GM12878 (cell line): ENCODE results near the gene GHDC. TPM values are rescaled to one million over a fixed set of nuclear protein-coding genes. Genes with fewer than 3 reads are reported as not detected.
A peak's percentile ranks its signal among the peaks of the same experiment; 100 is the strongest.

Experiments used
- CBX5 ChIP-seq: sonication (generic); IDR thresholded peaks from 2 replicates; pipeline ENCODE4 v1.6.1; 2016; ENCODE audit warnings: low read depth, moderate library complexity, mild to moderate bottlenecking, inconsistent platforms
- EGR1 ChIP-seq, 2 experiments: IDR thresholded peaks; 1 replicate in 1 of 2; 2 replicates in 1 of 2; pipeline ENCODE4 v1.6.1; 2011 to 2012; ENCODE audit warnings: low read depth in 2 of 2, low read length in 2 of 2, borderline replicate concordance in 1 of 2, mild to moderate bottlenecking in 1 of 2, moderate library complexity in 1 of 2
- HDAC2 ChIP-seq: fragments of 200-600 bp; sonication (generic); IDR thresholded peaks from 2 replicates; pipeline ENCODE4 v1.6.1; 2017
- MEF2A ChIP-seq: IDR thresholded peaks from 2 replicates; pipeline ENCODE4 v1.6.1; 2011; ENCODE audit warnings: low read depth, mild to moderate bottlenecking, low read length, moderate library complexity; ENCODE audit not compliant: insufficient read depth
- NR2C1 ChIP-seq: fragments of 450-650 bp; IDR thresholded peaks from 2 replicates; pipeline ENCODE4 v1.6.1; 2017; ENCODE audit warnings: antibody characterized with exemption, mild to moderate bottlenecking, moderate library complexity
- RAD21 ChIP-seq: IDR thresholded peaks from 2 replicates; pipeline ENCODE4 v1.6.1; 2011; ENCODE audit warnings: mild to moderate bottlenecking, low read depth, low read length, moderate library complexity; ENCODE audit not compliant: insufficient read depth
- RAD51 ChIP-seq: fragments of 450-650 bp; IDR thresholded peaks from 2 replicates; pipeline ENCODE4 v1.6.1; 2016; ENCODE audit warnings: moderate library complexity, mild to moderate bottlenecking, inconsistent platforms
- SP1 ChIP-seq: IDR thresholded peaks from one replicate; pipeline ENCODE4 v1.6.1; 2011; ENCODE audit warnings: low read depth, low read length
- SRF ChIP-seq, 2 experiments: IDR thresholded peaks; 2 replicates each; pipeline ENCODE4 v1.6.1; 2011; ENCODE audit warnings: low read depth in 2 of 2, low read length in 2 of 2, mild to moderate bottlenecking in 1 of 2, moderate library complexity in 1 of 2
- TCF12 ChIP-seq: IDR thresholded peaks from 2 replicates; pipeline ENCODE4 v1.6.1; 2011; ENCODE audit warnings: low read depth, mild to moderate bottlenecking, low read length
- polyA plus RNA-seq, 11 experiments: library from polyadenylated mRNA; depleted of rRNA in 4 of 11; unstranded in 6 of 11; stranded (reverse) in 5 of 11; fragments of >200 nt; fragmentation: Nextera tagmentation in 4 of 11; fragmentation: Illumina TruSeq in 1 of 11; extraction: Ambion mirVana in 4 of 11; extraction: Trizol in 1 of 11; gene quantifications; 1 replicate in 1 of 11; 2 replicates in 10 of 11; pipeline versions ENCODE4 v1.2.1 to v1.2.3, GENCODE V29; 2011 to 2016; ENCODE audit warnings: inconsistent platforms in 2 of 11, missing spikeins in 2 of 11, low read depth in 1 of 11
- total RNA-seq, 4 experiments: library from RNA; depleted of rRNA in 3 of 4; stranded (reverse); fragments of >200 nt in 3 of 4; fragmentation: Illumina TruSeq in 1 of 4; extraction: Trizol in 1 of 4; gene quantifications; 2 replicates each; pipeline versions ENCODE4 v1.2.1 to v1.2.3, GENCODE V29; 2013 to 2021
- TF ChIP-seq, protein P1 (sequence below): fragments of 450-650 bp; IDR thresholded peaks from 2 replicates; pipeline ENCODE4 v1.6.1; 2016; ENCODE audit warnings: mild to moderate bottlenecking
- TF ChIP-seq, protein P2 (sequence below): fragments of 450-650 bp; IDR thresholded peaks from 2 replicates; pipeline ENCODE4 v1.6.1; 2017; ENCODE audit warnings: mild to moderate bottlenecking, low read depth, inconsistent platforms; ENCODE audit not compliant: poor library complexity, severe bottlenecking
- TF ChIP-seq, protein P3 (sequence below): fragments of 450-650 bp; IDR thresholded peaks from 2 replicates; pipeline ENCODE4 v1.6.1; 2017; ENCODE audit warnings: low read depth, mild to moderate bottlenecking, moderate library complexity
- TF ChIP-seq, protein P4 (sequence below): fragments of 450-650 bp; IDR thresholded peaks from 2 replicates; pipeline ENCODE4 v1.6.1; 2017; ENCODE audit warnings: antibody characterized with exemption, mild to moderate bottlenecking, moderate library complexity
- TF ChIP-seq, protein P5 (sequence below): fragments of 450-650 bp; IDR thresholded peaks from 2 replicates; pipeline ENCODE4 v1.6.1; 2016; ENCODE audit warnings: mild to moderate bottlenecking, moderate library complexity, borderline replicate concordance

The GHDC gene
- total and polyA plus RNA-seq, 10 of the 15 experiments (the other 5 are each of a cell fraction or from before 2014, with no cell fraction given): 0.72 to 20.6 (median 12.9) TPM

DNA sequence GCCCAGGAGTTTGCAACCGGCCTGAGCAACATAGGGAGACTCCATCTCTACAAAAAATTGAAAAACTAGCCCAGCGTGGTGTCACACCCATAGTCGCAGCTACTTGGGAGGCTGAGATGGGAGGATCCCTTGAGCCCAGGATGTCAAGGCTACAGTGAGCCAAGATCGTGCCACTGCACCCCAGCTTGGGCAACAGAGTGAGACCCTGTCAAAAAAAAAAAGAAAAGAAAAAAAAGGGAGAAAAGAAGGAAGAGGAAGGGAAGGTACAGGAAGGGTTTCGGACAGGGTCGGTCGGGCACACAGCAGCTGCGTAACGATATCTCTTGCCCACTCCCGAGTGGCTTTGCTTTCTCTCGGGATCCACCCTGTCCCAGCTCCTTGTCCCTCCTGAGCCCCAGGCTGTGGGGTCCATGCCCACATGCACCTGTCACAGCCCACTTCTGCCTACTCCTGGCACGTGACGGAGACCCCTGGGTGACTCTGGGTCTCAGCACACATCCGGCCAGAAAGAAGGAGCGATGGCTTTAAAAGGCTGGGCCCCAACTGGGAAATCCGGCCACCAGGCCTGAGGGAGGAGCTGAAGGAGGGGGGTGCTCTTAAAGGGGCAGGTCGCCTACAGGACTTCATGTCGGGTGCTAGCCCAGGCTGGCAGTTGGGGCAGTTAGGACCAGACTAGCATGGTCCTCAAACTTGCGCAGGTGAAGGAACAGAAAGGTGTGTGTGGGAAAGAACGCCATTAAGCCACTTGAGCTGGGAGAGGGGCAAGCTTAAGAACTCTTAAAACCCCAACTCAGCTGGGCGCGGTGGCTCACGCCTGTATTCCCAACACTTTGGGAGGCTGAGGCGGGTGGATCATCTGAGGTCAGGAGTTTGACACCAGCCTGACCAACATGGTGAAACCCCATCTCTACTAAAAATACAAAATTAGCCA is at the start of gene GHDC (continued):
- TF ChIP-seq, protein P1, sequence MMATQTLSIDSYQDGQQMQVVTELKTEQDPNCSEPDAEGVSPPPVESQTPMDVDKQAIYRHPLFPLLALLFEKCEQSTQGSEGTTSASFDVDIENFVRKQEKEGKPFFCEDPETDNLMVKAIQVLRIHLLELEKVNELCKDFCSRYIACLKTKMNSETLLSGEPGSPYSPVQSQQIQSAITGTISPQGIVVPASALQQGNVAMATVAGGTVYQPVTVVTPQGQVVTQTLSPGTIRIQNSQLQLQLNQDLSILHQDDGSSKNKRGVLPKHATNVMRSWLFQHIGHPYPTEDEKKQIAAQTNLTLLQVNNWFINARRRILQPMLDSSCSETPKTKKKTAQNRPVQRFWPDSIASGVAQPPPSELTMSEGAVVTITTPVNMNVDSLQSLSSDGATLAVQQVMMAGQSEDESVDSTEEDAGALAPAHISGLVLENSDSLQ: 0 out of 2 replicates have a peak, but pooled peaks have one; percentile 12
- TF ChIP-seq NR2C1 (no peak), SP1 (peak; percentile 99), RAD21 (no peak), SRF (IDR thresholded peaks at IDR 0.05; ENCODE audit: low read depth in 2 of 2, low read length in 2 of 2) (peak; percentile 55 to 82; a peak in 3 of 4 replicates), MEF2A (no peak), EGR1 (IDR thresholded peaks at IDR 0.05; ENCODE audit: borderline replicate concordance in 1 of 2, low read depth in 2 of 2, low read length in 2 of 2) (no peak), HDAC2 (no peak), TCF12 (no peak), RAD51 (peak; percentile 85), CBX5 (no peak)
- TF ChIP-seq, protein P2, sequence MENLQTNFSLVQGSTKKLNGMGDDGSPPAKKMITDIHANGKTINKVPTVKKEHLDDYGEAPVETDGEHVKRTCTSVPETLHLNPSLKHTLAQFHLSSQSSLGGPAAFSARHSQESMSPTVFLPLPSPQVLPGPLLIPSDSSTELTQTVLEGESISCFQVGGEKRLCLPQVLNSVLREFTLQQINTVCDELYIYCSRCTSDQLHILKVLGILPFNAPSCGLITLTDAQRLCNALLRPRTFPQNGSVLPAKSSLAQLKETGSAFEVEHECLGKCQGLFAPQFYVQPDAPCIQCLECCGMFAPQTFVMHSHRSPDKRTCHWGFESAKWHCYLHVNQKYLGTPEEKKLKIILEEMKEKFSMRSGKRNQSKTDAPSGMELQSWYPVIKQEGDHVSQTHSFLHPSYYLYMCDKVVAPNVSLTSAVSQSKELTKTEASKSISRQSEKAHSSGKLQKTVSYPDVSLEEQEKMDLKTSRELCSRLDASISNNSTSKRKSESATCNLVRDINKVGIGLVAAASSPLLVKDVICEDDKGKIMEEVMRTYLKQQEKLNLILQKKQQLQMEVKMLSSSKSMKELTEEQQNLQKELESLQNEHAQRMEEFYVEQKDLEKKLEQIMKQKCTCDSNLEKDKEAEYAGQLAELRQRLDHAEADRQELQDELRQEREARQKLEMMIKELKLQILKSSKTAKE: peak; percentile 33
- TF ChIP-seq, protein P3, sequence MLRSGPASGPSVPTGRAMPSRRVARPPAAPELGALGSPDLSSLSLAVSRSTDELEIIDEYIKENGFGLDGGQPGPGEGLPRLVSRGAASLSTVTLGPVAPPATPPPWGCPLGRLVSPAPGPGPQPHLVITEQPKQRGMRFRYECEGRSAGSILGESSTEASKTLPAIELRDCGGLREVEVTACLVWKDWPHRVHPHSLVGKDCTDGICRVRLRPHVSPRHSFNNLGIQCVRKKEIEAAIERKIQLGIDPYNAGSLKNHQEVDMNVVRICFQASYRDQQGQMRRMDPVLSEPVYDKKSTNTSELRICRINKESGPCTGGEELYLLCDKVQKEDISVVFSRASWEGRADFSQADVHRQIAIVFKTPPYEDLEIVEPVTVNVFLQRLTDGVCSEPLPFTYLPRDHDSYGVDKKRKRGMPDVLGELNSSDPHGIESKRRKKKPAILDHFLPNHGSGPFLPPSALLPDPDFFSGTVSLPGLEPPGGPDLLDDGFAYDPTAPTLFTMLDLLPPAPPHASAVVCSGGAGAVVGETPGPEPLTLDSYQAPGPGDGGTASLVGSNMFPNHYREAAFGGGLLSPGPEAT: peak; percentile 100
- TF ChIP-seq, protein P4, sequence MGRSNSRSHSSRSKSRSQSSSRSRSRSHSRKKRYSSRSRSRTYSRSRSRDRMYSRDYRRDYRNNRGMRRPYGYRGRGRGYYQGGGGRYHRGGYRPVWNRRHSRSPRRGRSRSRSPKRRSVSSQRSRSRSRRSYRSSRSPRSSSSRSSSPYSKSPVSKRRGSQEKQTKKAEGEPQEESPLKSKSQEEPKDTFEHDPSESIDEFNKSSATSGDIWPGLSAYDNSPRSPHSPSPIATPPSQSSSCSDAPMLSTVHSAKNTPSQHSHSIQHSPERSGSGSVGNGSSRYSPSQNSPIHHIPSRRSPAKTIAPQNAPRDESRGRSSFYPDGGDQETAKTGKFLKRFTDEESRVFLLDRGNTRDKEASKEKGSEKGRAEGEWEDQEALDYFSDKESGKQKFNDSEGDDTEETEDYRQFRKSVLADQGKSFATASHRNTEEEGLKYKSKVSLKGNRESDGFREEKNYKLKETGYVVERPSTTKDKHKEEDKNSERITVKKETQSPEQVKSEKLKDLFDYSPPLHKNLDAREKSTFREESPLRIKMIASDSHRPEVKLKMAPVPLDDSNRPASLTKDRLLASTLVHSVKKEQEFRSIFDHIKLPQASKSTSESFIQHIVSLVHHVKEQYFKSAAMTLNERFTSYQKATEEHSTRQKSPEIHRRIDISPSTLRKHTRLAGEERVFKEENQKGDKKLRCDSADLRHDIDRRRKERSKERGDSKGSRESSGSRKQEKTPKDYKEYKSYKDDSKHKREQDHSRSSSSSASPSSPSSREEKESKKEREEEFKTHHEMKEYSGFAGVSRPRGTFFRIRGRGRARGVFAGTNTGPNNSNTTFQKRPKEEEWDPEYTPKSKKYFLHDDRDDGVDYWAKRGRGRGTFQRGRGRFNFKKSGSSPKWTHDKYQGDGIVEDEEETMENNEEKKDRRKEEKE: no peak
- TF ChIP-seq, protein P5, sequence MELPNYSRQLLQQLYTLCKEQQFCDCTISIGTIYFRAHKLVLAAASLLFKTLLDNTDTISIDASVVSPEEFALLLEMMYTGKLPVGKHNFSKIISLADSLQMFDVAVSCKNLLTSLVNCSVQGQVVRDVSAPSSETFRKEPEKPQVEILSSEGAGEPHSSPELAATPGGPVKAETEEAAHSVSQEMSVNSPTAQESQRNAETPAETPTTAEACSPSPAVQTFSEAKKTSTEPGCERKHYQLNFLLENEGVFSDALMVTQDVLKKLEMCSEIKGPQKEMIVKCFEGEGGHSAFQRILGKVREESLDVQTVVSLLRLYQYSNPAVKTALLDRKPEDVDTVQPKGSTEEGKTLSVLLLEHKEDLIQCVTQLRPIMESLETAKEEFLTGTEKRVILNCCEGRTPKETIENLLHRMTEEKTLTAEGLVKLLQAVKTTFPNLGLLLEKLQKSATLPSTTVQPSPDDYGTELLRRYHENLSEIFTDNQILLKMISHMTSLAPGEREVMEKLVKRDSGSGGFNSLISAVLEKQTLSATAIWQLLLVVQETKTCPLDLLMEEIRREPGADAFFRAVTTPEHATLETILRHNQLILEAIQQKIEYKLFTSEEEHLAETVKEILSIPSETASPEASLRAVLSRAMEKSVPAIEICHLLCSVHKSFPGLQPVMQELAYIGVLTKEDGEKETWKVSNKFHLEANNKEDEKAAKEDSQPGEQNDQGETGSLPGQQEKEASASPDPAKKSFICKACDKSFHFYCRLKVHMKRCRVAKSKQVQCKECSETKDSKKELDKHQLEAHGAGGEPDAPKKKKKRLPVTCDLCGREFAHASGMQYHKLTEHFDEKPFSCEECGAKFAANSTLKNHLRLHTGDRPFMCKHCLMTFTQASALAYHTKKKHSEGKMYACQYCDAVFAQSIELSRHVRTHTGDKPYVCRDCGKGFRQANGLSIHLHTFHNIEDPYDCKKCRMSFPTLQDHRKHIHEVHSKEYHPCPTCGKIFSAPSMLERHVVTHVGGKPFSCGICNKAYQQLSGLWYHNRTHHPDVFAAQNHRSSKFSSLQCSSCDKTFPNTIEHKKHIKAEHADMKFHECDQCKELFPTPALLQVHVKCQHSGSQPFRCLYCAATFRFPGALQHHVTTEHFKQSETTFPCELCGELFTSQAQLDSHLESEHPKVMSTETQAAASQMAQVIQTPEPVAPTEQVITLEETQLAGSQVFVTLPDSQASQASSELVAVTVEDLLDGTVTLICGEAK: peak; percentile 84; the same call in 1 of the 2 replicates
